ENCODE data around the gene CSPG5. TPM values are rescaled to one million over a fixed set of nuclear protein-coding genes. Genes with fewer than 3 reads are reported as not detected.

Gene CSPG5
- total and polyA plus RNA-seq, 2 donors (not counting 1 experiment from before 2014, with no cell fraction given): 0.04 to 0.99 TPM

- Mint-ChIP-seq H3K27ac (no peak overlapping the region), H3K27me3 (peaks cover 18% of the 10 kb centered on the region), H3K4me3 (no peak overlapping the region), H3K4me1 (no peaks in the 10 kb centered on the region), H3K9me3 (ENCODE audit: insufficient read depth) (no peaks in the 10 kb centered on the region)
- no peaks in the 10 kb centered on the region for H3K36me3 ChIP-seq (replicated peaks in 1 of 2; ENCODE audit: control extremely low read depth in 1 of 2, control insufficient read depth in 1 of 2, extremely low read depth in 1 of 2, insufficient read depth in 2 of 2, low read length in 1 of 2)
- H3K4me3 ChIP-seq (ENCODE audit: control extremely low read depth in 1 of 5, extremely low read depth in 1 of 5, insufficient read depth in 1 of 5, low read depth in 2 of 5, low read length in 4 of 5): no peak overlapping the region
- WGBS (ENCODE audit: insufficient coverage): 60% methylated on average over 4 of the region's 6 CpGs
- POLR2A ChIA-PET: no interaction called here
- DNase-seq (no peak), ATAC-seq (ENCODE audit: low read depth) (no peak)
- no peak overlapping the region for H2AFZ ChIP-seq (ENCODE audit: insufficient read depth, low read depth, low read length, poor library complexity, severe bottlenecking)
- no peaks in the 10 kb centered on the region for H3K4me1 ChIP-seq (ENCODE audit: control insufficient read depth in 2 of 2, insufficient read depth in 2 of 2, low read length in 2 of 2)
- H3K4me2 ChIP-seq (replicated peaks; ENCODE audit: low read depth, low read length, poor library complexity, severe bottlenecking): no peak overlapping the region
- H3K79me2 ChIP-seq (ENCODE audit: control insufficient read depth, insufficient read depth, low read length): no peaks in the 10 kb centered on the region
- no peaks in the 10 kb centered on the region for H4K20me1 ChIP-seq (ENCODE audit: control insufficient read depth, insufficient read depth, low read length, poor library complexity, severe bottlenecking)
- CTCF ChIA-PET: interaction anchor here (0.6 kb wide), 1 partner anchor 20 kb away, joined by 3 read pairs; no protein-coding TSS in a partner anchor
- H3K27me3 ChIP-seq (replicated peaks in 1 of 4; ENCODE audit: control extremely low read depth in 1 of 4, control insufficient read depth in 3 of 4, insufficient read depth in 4 of 4, low read length in 3 of 4): no peaks in the 10 kb centered on the region
- no peak for TF ChIP-seq EZH2 (IDR thresholded peaks at IDR 0.05; ENCODE audit: borderline replicate concordance, insufficient read depth, low read depth, low read length, poor library complexity, severe bottlenecking)
- no peak overlapping the region for H3K9ac ChIP-seq (ENCODE audit: low read length)
- intact Hi-C loops (cut with micrococcal nuclease): no loop called here
- H3K9me3 ChIP-seq (ENCODE audit: control extremely low read depth in 1 of 3, control insufficient read depth in 2 of 3, insufficient read depth in 1 of 3, low read length in 2 of 3): no peaks in the 10 kb centered on the region
- no peak overlapping the region for H3K27ac ChIP-seq (ENCODE audit: low read length in 2 of 2)
Measured at GRCh38 chr3:47541583-47542108, 37.0 kb downstream of the CSPG5 start.

DNA sequence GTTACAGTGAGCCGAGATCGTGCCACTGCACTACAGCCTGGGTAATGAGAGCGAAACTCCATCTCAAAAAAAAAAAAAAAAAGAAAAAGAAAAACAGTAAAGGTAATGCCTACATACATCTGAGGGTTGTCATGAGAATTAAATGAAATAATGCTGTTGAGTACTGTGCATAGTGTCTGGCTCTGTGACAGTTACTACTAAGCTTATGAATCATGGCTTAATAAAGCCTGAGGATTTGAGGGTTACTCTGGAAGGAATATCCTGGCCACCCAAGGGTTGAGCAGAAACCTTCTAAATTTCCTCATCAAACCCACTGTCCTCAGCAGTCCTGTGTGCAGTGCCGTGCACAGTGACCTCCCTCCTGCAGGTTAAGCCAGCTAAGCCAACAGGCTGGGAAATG is 38.4 kb downstream of the CSPG5 start:
- Histone ChIP-seq H3K27me3 (replicated peaks in 1 of 4; ENCODE audit: control extremely low read depth in 1 of 4, control insufficient read depth in 3 of 4, insufficient read depth in 4 of 4, low read length in 3 of 4) (no peaks in the 10 kb centered on the region), H4K20me1 (ENCODE audit: control insufficient read depth, insufficient read depth, low read length, poor library complexity, severe bottlenecking) (no peaks in the 10 kb centered on the region), H3K79me2 (ENCODE audit: control insufficient read depth, insufficient read depth, low read length) (no peaks in the 10 kb centered on the region), H3K9ac (ENCODE audit: low read length) (no peak overlapping the region), H2AFZ (ENCODE audit: insufficient read depth, low read depth, low read length, poor library complexity, severe bottlenecking) (no peak overlapping the region), H3K36me3 (replicated peaks in 1 of 2; ENCODE audit: control extremely low read depth in 1 of 2, control insufficient read depth in 1 of 2, extremely low read depth in 1 of 2, insufficient read depth in 2 of 2, low read length in 1 of 2) (no peaks in the 10 kb centered on the region), H3K27ac (ENCODE audit: low read length in 2 of 2) (no peak overlapping the region), H3K9me3 (ENCODE audit: control extremely low read depth in 1 of 3, control insufficient read depth in 2 of 3, insufficient read depth in 1 of 3, low read length in 2 of 3) (no peaks in the 10 kb centered on the region), H3K4me2 (replicated peaks; ENCODE audit: low read depth, low read length, poor library complexity, severe bottlenecking) (no peak overlapping the region), H3K4me1 (ENCODE audit: control insufficient read depth in 2 of 2, insufficient read depth in 2 of 2, low read length in 2 of 2) (no peaks in the 10 kb centered on the region), H3K4me3 (ENCODE audit: control extremely low read depth in 1 of 5, extremely low read depth in 1 of 5, insufficient read depth in 1 of 5, low read depth in 2 of 5, low read length in 4 of 5) (no peak overlapping the region)
- no peak overlapping the region for H3K27ac Mint-ChIP-seq
- POLR2A ChIA-PET: interaction anchor here (0.7 kb wide), 1 partner anchor 12 kb away, joined by 4 read pairs; no protein-coding TSS in a partner anchor
- ATAC-seq (ENCODE audit: low read depth): no peak
- H3K27me3 Mint-ChIP-seq: peaks cover 16% of the 10 kb centered on the region
- H3K9me3 Mint-ChIP-seq (ENCODE audit: insufficient read depth): no peaks in the 10 kb centered on the region
- TF ChIP-seq, protein P1, sequence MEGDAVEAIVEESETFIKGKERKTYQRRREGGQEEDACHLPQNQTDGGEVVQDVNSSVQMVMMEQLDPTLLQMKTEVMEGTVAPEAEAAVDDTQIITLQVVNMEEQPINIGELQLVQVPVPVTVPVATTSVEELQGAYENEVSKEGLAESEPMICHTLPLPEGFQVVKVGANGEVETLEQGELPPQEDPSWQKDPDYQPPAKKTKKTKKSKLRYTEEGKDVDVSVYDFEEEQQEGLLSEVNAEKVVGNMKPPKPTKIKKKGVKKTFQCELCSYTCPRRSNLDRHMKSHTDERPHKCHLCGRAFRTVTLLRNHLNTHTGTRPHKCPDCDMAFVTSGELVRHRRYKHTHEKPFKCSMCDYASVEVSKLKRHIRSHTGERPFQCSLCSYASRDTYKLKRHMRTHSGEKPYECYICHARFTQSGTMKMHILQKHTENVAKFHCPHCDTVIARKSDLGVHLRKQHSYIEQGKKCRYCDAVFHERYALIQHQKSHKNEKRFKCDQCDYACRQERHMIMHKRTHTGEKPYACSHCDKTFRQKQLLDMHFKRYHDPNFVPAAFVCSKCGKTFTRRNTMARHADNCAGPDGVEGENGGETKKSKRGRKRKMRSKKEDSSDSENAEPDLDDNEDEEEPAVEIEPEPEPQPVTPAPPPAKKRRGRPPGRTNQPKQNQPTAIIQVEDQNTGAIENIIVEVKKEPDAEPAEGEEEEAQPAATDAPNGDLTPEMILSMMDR (IDR thresholded peaks at IDR 0.05): no peak
- no peak for TF ChIP-seq EZH2 (IDR thresholded peaks at IDR 0.05; ENCODE audit: borderline replicate concordance, insufficient read depth, low read depth, low read length, poor library complexity, severe bottlenecking)
- WGBS (ENCODE audit: insufficient coverage): 77% methylated on average over 1 of the region's 4 CpGs
- CTCF ChIA-PET: interaction anchor here (0.6 kb wide), 1 partner anchor 256 kb away, joined by 3 read pairs; no protein-coding TSS in a partner anchor
- intact Hi-C loops (cut with micrococcal nuclease): no loop called here
- DNase-seq: no peak
- no peaks in the 10 kb centered on the region for H3K4me1 Mint-ChIP-seq
- H3K4me3 Mint-ChIP-seq: no peak overlapping the region
